Activated CD8-positive, alpha-beta T cell treated with anti-CD3 and anti-CD28 coated beads, Interleukin-2, amount 10 ng/mL, durations not matched to agents 7 days and 5 days (primary cell): ENCODE measurements around the gene TMEM43. TPM values are rescaled to one million over a fixed set of nuclear protein-coding genes. Genes with fewer than 3 reads are reported as not detected.

Experiments
- ATAC-seq: fragments of 150-1000 bp; cut with Tn5 transposase; one replicate; pipeline ENCODE4 v1.10.0; 2021; ENCODE audit warnings: moderate library complexity
- CTCF ChIA-PET: fragments of 350-600 bp; sonication (Branson Sonifier 250); formaldehyde crosslinking; loops from one replicate; lab custom pipeline; 2021; ENCODE audit warnings: antibody characterized with exemption; lab: Charles Lee
- POLR2A ChIA-PET: fragments of 350-600 bp; sonication (Branson Sonifier 250); formaldehyde crosslinking; loops from one replicate; lab custom pipeline; 2021; ENCODE audit warnings: antibody characterized with exemption; lab: Charles Lee
- DNase-seq: peaks from one replicate; pipeline ENCODE4 v3.0.0-alpha.2; 2020
- H3K27ac Mint-ChIP-seq: one replicate; pipeline ENCODE4 v1.8.0; 2021; ENCODE audit warnings: mild to moderate bottlenecking, mixed read lengths
- H3K27me3 Mint-ChIP-seq: one replicate; pipeline ENCODE4 v1.8.0; 2021; ENCODE audit warnings: low read depth, mixed read lengths
- H3K36me3 Mint-ChIP-seq: one replicate; pipeline ENCODE4 v1.8.0; 2021; ENCODE audit warnings: low read depth, mixed read lengths
- H3K4me1 Mint-ChIP-seq: one replicate; pipeline ENCODE4 v1.8.0; 2021; ENCODE audit warnings: low read depth, mixed read lengths
- H3K4me3 Mint-ChIP-seq: one replicate; pipeline ENCODE4 v1.8.0; 2021; ENCODE audit warnings: mild to moderate bottlenecking, mixed read lengths
- H3K9me3 Mint-ChIP-seq: one replicate; pipeline ENCODE4 v1.8.0; 2022; ENCODE audit warnings: mixed read lengths; ENCODE audit not compliant: insufficient read depth
- total RNA-seq, 2 experiments: library from RNA; stranded (reverse); gene quantifications; one replicate each; pipeline ENCODE4 v1.2.3, GENCODE V29; 2021

Gene TMEM43
- total RNA-seq, 2 experiments from 2014 or later, result 27.9 to 28.8 TPM

- ChIA-PET POLR2A (interaction anchor here (0.5 to 4.1 kb wide), 8 partner anchors 21 to 279 kb away, joined by 3 to 60 read pairs (median 8); partner anchors contain the start of genes LSM3, SLC6A6 and XPC), CTCF (interaction anchor here (1.1 to 3.0 kb wide), 4 partner anchors 8 to 227 kb away, joined by 4 to 20 read pairs (median 7); partner anchors contain the start of gene LSM3)
- H3K27me3 Mint-ChIP-seq, result no peaks in the 10 kb centered on the region
- peak overlapping the region; percentile 89 for H3K27ac Mint-ChIP-seq
- peak; percentile 25 for DNase-seq
- H3K36me3 Mint-ChIP-seq, result peaks cover 37% of the 10 kb centered on the region
- H3K4me1 Mint-ChIP-seq, result peaks cover 62% of the 10 kb centered on the region
- no peak for ATAC-seq
- H3K9me3 Mint-ChIP-seq, result no peaks in the 10 kb centered on the region
- H3K4me3 Mint-ChIP-seq, result peak overlapping the region; percentile 93
Observed at GRCh38 chr3:14123308-14124222, 1.3 kb upstream of the TMEM43 start.

GRCh38 chr3:14124223-14124614 lies 633 bp upstream of the TMEM43 start:
- no peaks in the 10 kb centered on the region for H3K27me3 Mint-ChIP-seq
- peak; percentile 31 for ATAC-seq
- H3K4me3 Mint-ChIP-seq, result peak overlapping the region; percentile 93
- CTCF ChIA-PET, result interaction anchor here (1.2 to 3.0 kb wide), 8 partner anchors 10 to 228 kb away, joined by 4 to 20 read pairs (median 8); partner anchors contain the start of genes LSM3 and XPC
- POLR2A ChIA-PET, result interaction anchor here (1.0 to 4.1 kb wide), 10 partner anchors 10 to 306 kb away, joined by 3 to 60 read pairs (median 6); partner anchors contain the start of genes LSM3, SLC6A6 and XPC
- peaks cover 63% of the 10 kb centered on the region for H3K4me1 Mint-ChIP-seq
- H3K36me3 Mint-ChIP-seq, result peaks cover 43% of the 10 kb centered on the region
- peak; percentile 75 for DNase-seq
- H3K27ac Mint-ChIP-seq, result peak overlapping the region; percentile 89
- H3K9me3 Mint-ChIP-seq, result no peaks in the 10 kb centered on the region

GRCh38 chr3:14125193-14126016 lies 553 bp downstream of the TMEM43 start:
- Mint-ChIP-seq H3K4me3 (peak overlapping the region; percentile 93), H3K27me3 (no peaks in the 10 kb centered on the region), H3K27ac (peak overlapping the region; percentile 90), H3K36me3 (peaks cover 50% of the 10 kb centered on the region), H3K4me1 (peaks cover 54% of the 10 kb centered on the region), H3K9me3 (no peaks in the 10 kb centered on the region)
- CTCF ChIA-PET, result interaction anchor here (0.8 to 3.0 kb wide), 8 partner anchors 9 to 235 kb away, joined by 5 to 20 read pairs (median 8); partner anchors contain the start of genes LSM3 and XPC
- ATAC-seq (peak; percentile 34), DNase-seq (peak; percentile 57)
- POLR2A ChIA-PET, result interaction anchor here (1.3 to 4.1 kb wide), 9 partner anchors 8 to 305 kb away, joined by 3 to 60 read pairs (median 7); partner anchors contain the start of genes LSM3, SLC6A6 and XPC

- H3K27me3 Mint-ChIP-seq, result no peaks in the 10 kb centered on the region
- peak; percentile 19 for DNase-seq
- H3K27ac Mint-ChIP-seq, result peak overlapping the region; percentile 90
- H3K36me3 Mint-ChIP-seq, result peaks cover 47% of the 10 kb centered on the region
- peak overlapping the region; percentile 93 for H3K4me3 Mint-ChIP-seq
- H3K9me3 Mint-ChIP-seq, result no peaks in the 10 kb centered on the region
- peaks cover 52% of the 10 kb centered on the region for H3K4me1 Mint-ChIP-seq
- no peak for ATAC-seq
- ChIA-PET POLR2A (interaction anchor here (1.7 to 4.1 kb wide), 5 partner anchors 8 to 53 kb away, joined by 5 to 60 read pairs (median 7); partner anchors contain the start of genes LSM3 and XPC), CTCF (interaction anchor here (1.7 to 2.6 kb wide), 5 partner anchors 8 to 235 kb away, joined by 6 to 20 read pairs (median 10); partner anchors contain the start of genes LSM3 and XPC)
Observed at GRCh38 chr3:14126017-14126886, 1.4 kb downstream of the TMEM43 start.

- no peaks in the 10 kb centered on the region for H3K27me3 Mint-ChIP-seq
- peaks cover 48% of the 10 kb centered on the region for H3K36me3 Mint-ChIP-seq
- POLR2A ChIA-PET, result interaction anchor here (0.6 to 4.1 kb wide), 3 partner anchors 12 to 22 kb away, joined by 4 to 55 read pairs (median 6); no protein-coding TSS in a partner anchor
- ATAC-seq, result no peak
- no peaks in the 10 kb centered on the region for H3K9me3 Mint-ChIP-seq
- H3K27ac Mint-ChIP-seq, result peak overlapping the region; percentile 20
- H3K4me3 Mint-ChIP-seq, result peak overlapping the region; percentile 93
- DNase-seq, result no peak
- CTCF ChIA-PET, result interaction anchor here (0.7 to 2.6 kb wide), 3 partner anchors 8 to 18 kb away, joined by 3 to 10 read pairs (median 3); no protein-coding TSS in a partner anchor
- peaks cover 51% of the 10 kb centered on the region for H3K4me1 Mint-ChIP-seq
Observed at GRCh38 chr3:14126887-14127505, 2.1 kb downstream of the TMEM43 start.

GRCh38 chr3:14127516-14128161 lies 2.8 kb downstream of the TMEM43 start:
- no peaks in the 10 kb centered on the region for H3K9me3 Mint-ChIP-seq
- POLR2A ChIA-PET, result interaction anchor here (0.6 to 4.1 kb wide), 4 partner anchors 16 to 51 kb away, joined by 3 to 55 read pairs (median 4); partner anchors contain the start of genes LSM3 and XPC
- peaks cover 45% of the 10 kb centered on the region for H3K4me1 Mint-ChIP-seq
- peaks cover 51% of the 10 kb centered on the region for H3K36me3 Mint-ChIP-seq
- CTCF ChIA-PET, result interaction anchor here (0.7 to 1.2 kb wide), 3 partner anchors 9 to 48 kb away, joined by 3 read pairs; no protein-coding TSS in a partner anchor
- ATAC-seq (no peak), DNase-seq (no peak)
- peak overlapping the region; percentile 62 for H3K27ac Mint-ChIP-seq
- H3K4me3 Mint-ChIP-seq, result no peak overlapping the region
- no peaks in the 10 kb centered on the region for H3K27me3 Mint-ChIP-seq

GRCh38 chr3:14128724-14129123 lies 3.9 kb downstream of the TMEM43 start:
- no peaks in the 10 kb centered on the region for H3K27me3 Mint-ChIP-seq
- H3K4me1 Mint-ChIP-seq, result peaks cover 34% of the 10 kb centered on the region
- H3K4me3 Mint-ChIP-seq, result no peak overlapping the region
- ATAC-seq, result no peak
- ChIA-PET POLR2A (interaction anchor here (1.2 to 1.5 kb wide), 2 partner anchors 15 to 50 kb away, joined by 3 to 4 read pairs; partner anchors contain the start of genes LSM3 and XPC), CTCF (interaction anchor here (0.7 kb wide), 1 partner anchor 47 kb away, joined by 3 read pairs; no protein-coding TSS in a partner anchor)
- no peak overlapping the region for H3K27ac Mint-ChIP-seq
- H3K36me3 Mint-ChIP-seq, result peaks cover 51% of the 10 kb centered on the region
- DNase-seq, result no peak
- no peaks in the 10 kb centered on the region for H3K9me3 Mint-ChIP-seq

- Mint-ChIP-seq H3K27me3 (no peaks in the 10 kb centered on the region), H3K4me3 (no peak overlapping the region), H3K27ac (no peak overlapping the region), H3K36me3 (peaks cover 50% of the 10 kb centered on the region), H3K9me3 (no peaks in the 10 kb centered on the region), H3K4me1 (peaks cover 29% of the 10 kb centered on the region)
- DNase-seq (no peak), ATAC-seq (no peak)
- ChIA-PET CTCF (no interaction called here), POLR2A (interaction anchor here (1.2 to 1.5 kb wide), 2 partner anchors 15 to 49 kb away, joined by 3 to 4 read pairs; partner anchors contain the start of genes LSM3 and XPC)
Observed at GRCh38 chr3:14129296-14129695, 4.4 kb downstream of the TMEM43 start.

GRCh38 chr3:14130230-14130629 lies 5.4 kb downstream of the TMEM43 start:
- Mint-ChIP-seq H3K4me3 (no peak overlapping the region), H3K36me3 (peaks cover 51% of the 10 kb centered on the region), H3K27me3 (no peaks in the 10 kb centered on the region), H3K4me1 (peaks cover 29% of the 10 kb centered on the region), H3K27ac (no peak overlapping the region), H3K9me3 (no peaks in the 10 kb centered on the region)
- ChIA-PET POLR2A (no interaction called here), CTCF (no interaction called here)
- no peak for ATAC-seq
- no peak for DNase-seq
